Mucosa of descending colon (tissue), 3 donors: ENCODE data around the gene RHEBL1. TPM values are rescaled to one million over a fixed set of nuclear protein-coding genes. Genes with fewer than 3 reads are reported as not detected.

Experiments used
- ATAC-seq: fragments of 200-7000 bp; cut with Tn5 transposase; one replicate; pipeline ENCODE4 v1.9.1; 2020; ENCODE audit warnings: mild to moderate bottlenecking, moderate library complexity
- DNase-seq, 3 donors: peaks; one replicate each; pipeline ENCODE4 v3.0.0-alpha.2; 2020
- H3K36me3 ChIP-seq: fragments of 200-600 bp; one replicate; pipeline ENCODE4 v1.8.0; 2021; ENCODE audit warnings: low read depth, mild to moderate bottlenecking
- H3K4me1 ChIP-seq: fragments of 200-600 bp; one replicate; pipeline ENCODE4 v1.8.0; 2021; ENCODE audit warnings: low read depth, mild to moderate bottlenecking
- H3K4me3 ChIP-seq: fragments of 200-600 bp; one replicate; pipeline ENCODE4 v1.8.0; 2021; ENCODE audit warnings: mild to moderate bottlenecking
- H3K9me3 ChIP-seq: fragments of 200-600 bp; one replicate; pipeline ENCODE4 v1.8.0; 2021; ENCODE audit warnings: mild to moderate bottlenecking
- CTCF ChIP-seq: fragments of 200-600 bp; IDR thresholded peaks from one replicate; pipeline ENCODE4 v1.8.0; 2022; ENCODE audit warnings: antibody characterized with exemption, mild to moderate bottlenecking
- intact Hi-C, 2 donors: fragments of 100-400 bp; cut with DNase I in 1 of 2; cut with micrococcal nuclease in 1 of 2; formaldehyde crosslinking; loops; one replicate each; pipeline versions ENCODE4 v1.11.0 to v1.11.1; 2022; cut with DNase I, micrococcal nuclease
- total RNA-seq, 3 donors: library from RNA; stranded (reverse); fragmentation: NEBNext Ultra II Directional in 2 of 3; extraction: Animal tissue kit (Norgen Biotek cat#: 25700) in 2 of 3; gene quantifications; one replicate each; pipeline versions ENCODE4 v1.2.1 to v1.2.4, GENCODE V29; 2021 to 2023
- donor health status: DM: no; HTN: no; CAD: no; lungs with moderate emphysema.
- donor health status: DM: no; HTN: no; CAD: no.
- donor health status: DM: no; HTN: yes; CAD: no.

RHEBL1 gene
- total RNA-seq, 3 donors from 2014 or later: 0.23 to 0.58 (median 0.38) TPM

DNA sequence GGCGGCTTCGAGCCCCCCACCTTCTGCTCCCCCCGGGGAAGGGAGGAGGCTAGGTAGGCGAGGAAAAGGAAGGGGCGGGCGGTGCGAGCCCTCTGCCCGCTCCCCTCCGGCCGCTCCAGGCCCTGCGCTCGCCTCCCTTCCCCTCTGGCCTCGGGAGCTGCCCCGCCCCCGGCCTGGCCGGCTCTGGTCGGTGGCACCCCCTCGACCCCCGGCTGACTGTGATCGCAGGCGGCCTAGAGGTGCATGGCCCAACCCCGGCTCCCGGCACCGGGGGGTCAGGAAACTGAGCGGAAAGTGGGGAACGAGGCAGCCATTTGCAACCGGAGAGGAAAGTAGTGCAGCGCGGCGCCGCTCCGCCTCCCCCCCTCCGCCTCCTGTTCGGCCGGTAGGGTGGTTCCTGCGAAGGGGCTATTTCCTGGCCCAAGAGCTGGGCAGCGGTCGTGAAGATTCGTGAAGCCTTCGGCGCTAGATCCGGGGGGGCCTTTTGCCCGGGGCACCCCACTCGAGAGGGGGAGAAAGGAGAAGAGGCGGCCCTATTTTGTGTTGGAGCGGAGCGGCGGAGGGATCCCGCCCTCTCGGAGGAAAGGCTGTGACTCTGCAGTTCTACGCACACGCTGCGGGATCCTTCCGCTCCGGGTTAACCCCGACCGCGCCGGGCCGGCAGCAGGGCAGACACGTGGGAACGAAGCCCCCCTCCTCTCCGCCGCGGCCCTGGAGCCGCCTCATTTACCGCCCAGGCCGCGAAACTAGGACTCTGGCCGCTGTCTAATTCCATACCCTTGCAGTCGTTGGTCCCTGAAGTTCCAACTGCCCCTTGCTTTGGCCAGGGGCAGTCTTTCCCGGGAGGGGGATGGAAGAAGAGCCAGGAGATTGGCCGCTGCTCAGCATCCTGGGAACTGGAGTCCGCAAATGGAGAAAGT lies 9.3 kb downstream of the RHEBL1 start, which contains the start of gene KMT2D:
KMT2D (minus strand) TSS at position 558 of the 920 bp plus-strand sequence. CDS start 5,470 bp downstream, outside the sequence.
- DNase-seq (peak; percentile 93 to 94 (median 94)), ATAC-seq (peak; percentile 88)
- H3K9me3 ChIP-seq: no peaks in the 10 kb centered on the region
- no peaks in the 10 kb centered on the region for H3K36me3 ChIP-seq
- H3K4me3 ChIP-seq: peak within 1 kb of the TSS; percentile 96
- no peak for TF ChIP-seq CTCF
- peaks cover 37% of the 10 kb centered on the region for H3K4me1 ChIP-seq
- intact Hi-C loops: loop anchor here in 1 of 2 donors (10.0 kb wide), 2 partner anchors 54 to 174 kb away; partner anchors contain the start of gene LMBR1L

- ATAC-seq (peak; percentile 28), DNase-seq (peak in 2 of 3 donors; percentile 50 to 61)
- intact Hi-C loops: loop anchor here in 1 of 2 donors (10.0 kb wide), 2 partner anchors 55 to 175 kb away; partner anchors contain the start of gene LMBR1L
Measured at GRCh38 chr12:49059299-49060171, 10.2 kb downstream of the RHEBL1 start.

DNA sequence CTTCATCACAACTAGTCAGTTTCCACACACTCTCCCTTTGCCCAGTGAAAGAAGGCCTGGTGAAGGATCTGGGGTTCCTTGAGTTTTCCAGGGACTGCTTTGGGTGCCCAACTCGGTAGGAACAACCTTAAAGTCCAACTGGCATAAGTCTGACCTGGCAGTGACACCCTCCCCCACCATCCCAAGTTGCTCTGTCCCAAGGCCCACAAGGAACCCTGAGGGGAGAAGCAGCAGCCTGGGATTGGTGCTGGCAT lies 10.8 kb downstream of the RHEBL1 start:
- ATAC-seq: no peak
- no peak for DNase-seq
- intact Hi-C loops: no loop called here
- peak overlapping the region; percentile 96 for H3K4me3 ChIP-seq
- H3K4me1 ChIP-seq: peaks cover 42% of the 10 kb centered on the region
- no peak for TF ChIP-seq CTCF
- H3K36me3 ChIP-seq: no peaks in the 10 kb centered on the region
- H3K9me3 ChIP-seq: no peaks in the 10 kb centered on the region

More at GRCh38 chr12:49059299-49060171, 10.2 kb downstream of the RHEBL1 start:
- Histone ChIP-seq H3K36me3 (no peaks in the 10 kb centered on the region), H3K4me1 (peaks cover 42% of the 10 kb centered on the region), H3K9me3 (no peaks in the 10 kb centered on the region), H3K4me3 (peak overlapping the region; percentile 96)
- TF ChIP-seq CTCF: no peak

GRCh38 chr12:49058366-49059044 lies 11.3 kb downstream of the RHEBL1 start:
- TF ChIP-seq CTCF: no peak
- DNase-seq (peak in 1 of 3 donors; percentile 24), ATAC-seq (no peak)
- Histone ChIP-seq H3K36me3 (no peaks in the 10 kb centered on the region), H3K4me1 (peaks cover 42% of the 10 kb centered on the region), H3K9me3 (no peaks in the 10 kb centered on the region), H3K4me3 (peak overlapping the region; percentile 96)
- intact Hi-C loops: no loop called here

- Histone ChIP-seq H3K4me3 (no peak overlapping the region), H3K9me3 (no peaks in the 10 kb centered on the region), H3K36me3 (no peaks in the 10 kb centered on the region), H3K4me1 (peaks cover 42% of the 10 kb centered on the region)
- intact Hi-C loops: no loop called here
- DNase-seq: peak in 1 of 3 donors; percentile 40
- ATAC-seq: peak; percentile 29
- no peak for TF ChIP-seq CTCF
Measured at GRCh38 chr12:49057888-49058287, 11.9 kb downstream of the RHEBL1 start.
